CD8-positive, alpha-beta memory T cell (primary cell): ENCODE data around the gene CECR2. TPM values are rescaled to one million over a fixed set of nuclear protein-coding genes. Genes with fewer than 3 reads are reported as not detected.

Experiments used
- CTCF ChIA-PET: fragments of 350-600 bp; sonication (Branson Sonifier 250); formaldehyde crosslinking; loops from one replicate; lab custom pipeline; 2021; ENCODE audit warnings: antibody characterized with exemption; lab: Charles Lee
- POLR2A ChIA-PET: fragments of 350-600 bp; sonication (Branson Sonifier 250); formaldehyde crosslinking; loops from one replicate; lab custom pipeline; 2021; ENCODE audit warnings: antibody characterized with exemption; lab: Charles Lee
- DNase-seq, 5 donors: peaks; one replicate each; pipeline versions ENCODE4 v3.0.0 to v3.0.0-alpha.2; 2020 to 2022; ENCODE audit warnings: mixed read lengths in 1 of 5
- H3K27ac ChIP-seq: one replicate; pipeline ENCODE4 v1.7.0; 2013; ENCODE audit warnings: low read depth, mild to moderate bottlenecking, low read length, moderate library complexity
- H3K27me3 ChIP-seq: 2 replicates; pipeline ENCODE4 v1.7.0; 2013; ENCODE audit warnings: low read length, mild to moderate bottlenecking; ENCODE audit not compliant: insufficient read depth, poor library complexity, severe bottlenecking
- H3K36me3 ChIP-seq: 2 replicates; pipeline ENCODE4 v1.7.0; 2013; ENCODE audit warnings: mild to moderate bottlenecking, low read length, moderate library complexity; ENCODE audit not compliant: insufficient read depth
- H3K4me1 ChIP-seq: 2 replicates; pipeline ENCODE4 v1.7.0; 2013; ENCODE audit warnings: mild to moderate bottlenecking, low read length, moderate library complexity; ENCODE audit not compliant: insufficient read depth
- H3K4me3 ChIP-seq: 2 replicates; pipeline ENCODE4 v1.7.0; 2013; ENCODE audit warnings: mild to moderate bottlenecking, low read length
- H3K9me3 ChIP-seq: 2 replicates; pipeline ENCODE4 v1.7.0; 2013; ENCODE audit warnings: mild to moderate bottlenecking, low read length
- H3K27ac Mint-ChIP-seq, 8 donors: one replicate each; pipeline ENCODE4 v1.8.0; 2020 to 2021; ENCODE audit warnings: mixed read lengths in 8 of 8, mild to moderate bottlenecking in 6 of 8, inconsistent platforms in 3 of 8, moderate library complexity in 3 of 8
- H3K27me3 Mint-ChIP-seq, 2 donors: one replicate each; pipeline ENCODE4 v1.8.0; 2020 to 2021; ENCODE audit warnings: mixed read lengths in 2 of 2, mild to moderate bottlenecking in 1 of 2, moderate library complexity in 1 of 2
- H3K36me3 Mint-ChIP-seq, 3 donors: one replicate each; pipeline ENCODE4 v1.8.0; 2020 to 2021; ENCODE audit warnings: mixed read lengths in 3 of 3, inconsistent platforms in 1 of 3, mild to moderate bottlenecking in 1 of 3
- H3K4me1 Mint-ChIP-seq, 3 donors: one replicate each; pipeline ENCODE4 v1.8.0; 2020 to 2021; ENCODE audit warnings: mixed read lengths in 3 of 3, inconsistent platforms in 1 of 3, mild to moderate bottlenecking in 1 of 3
- H3K4me3 Mint-ChIP-seq, 7 donors: one replicate each; pipeline ENCODE4 v1.8.0; 2020 to 2021; ENCODE audit warnings: mixed read lengths in 7 of 7, mild to moderate bottlenecking in 6 of 7, moderate library complexity in 4 of 7, inconsistent platforms in 2 of 7
- H3K9me3 Mint-ChIP-seq, 5 donors: one replicate each; pipeline ENCODE4 v1.8.0; 2020 to 2022; ENCODE audit warnings: mixed read lengths in 5 of 5, mild to moderate bottlenecking in 3 of 5, moderate library complexity in 2 of 5, inconsistent platforms in 1 of 5
- polyA plus RNA-seq: library from polyadenylated mRNA; unstranded; fragments of 300-500 nt; fragmentation: Illumina TruSeq; gene quantifications from one replicate; pipeline ENCODE4 v1.2.3, GENCODE V29; 2021
- total RNA-seq, 2 experiments: library from RNA; stranded (reverse); gene quantifications; one replicate each; pipeline ENCODE4 v1.2.3, GENCODE V29; 2021

Gene CECR2
- not detected for total RNA-seq
- polyA plus RNA-seq, result not detected

- H3K27ac ChIP-seq, result no peak within 1 kb of the TSS
- no peaks in the 10 kb centered on the region for H3K36me3 ChIP-seq
- ChIA-PET POLR2A (no interaction called here), CTCF (no interaction called here)
- Mint-ChIP-seq H3K4me3 (peak within 1 kb of the TSS; percentile 51 to 81 (median 74)), H3K27ac (no peak within 1 kb of the TSS), H3K27me3 (peaks cover 46 to 70% of the 10 kb centered on the region in 2 donors), H3K36me3 (peaks cover 0 to 4% (median 4%) of the 10 kb centered on the region in 3 donors), H3K4me1 (peaks cover 15 to 31% (median 31%) of the 10 kb centered on the region in 3 donors), H3K9me3 (no peaks in the 10 kb centered on the region)
- H3K4me1 ChIP-seq, result peaks cover 17% of the 10 kb centered on the region
- H3K9me3 ChIP-seq, result no peaks in the 10 kb centered on the region
- peak in 1 of 5 donors; percentile 21 for DNase-seq
- peak within 1 kb of the TSS; percentile 37 for H3K4me3 ChIP-seq
- peaks cover 34% of the 10 kb centered on the region for H3K27me3 ChIP-seq
These were observed at the start of gene CECR2 for GRCh38 chr22:17369439-17370025. CECR2 (plus strand) TSS chr22:17369460; CDS start chr22:17369784, 324 bp downstream.

- no peak overlapping the region for H3K27ac Mint-ChIP-seq
- no peaks in the 10 kb centered on the region for H3K36me3 Mint-ChIP-seq
- no peak overlapping the region for H3K4me3 Mint-ChIP-seq
- H3K4me3 ChIP-seq, result no peak overlapping the region
- no peaks in the 10 kb centered on the region for H3K4me1 Mint-ChIP-seq
- H3K9me3 Mint-ChIP-seq, result no peaks in the 10 kb centered on the region
- ChIA-PET POLR2A (no interaction called here), CTCF (no interaction called here)
- peaks cover 0 to 17% of the 10 kb centered on the region in 2 donors for H3K27me3 Mint-ChIP-seq
- no peak for DNase-seq
- no peak overlapping the region for H3K27ac ChIP-seq
- H3K27me3 ChIP-seq, result no peaks in the 10 kb centered on the region
- no peaks in the 10 kb centered on the region for H3K4me1 ChIP-seq
- no peaks in the 10 kb centered on the region for H3K36me3 ChIP-seq
- no peaks in the 10 kb centered on the region for H3K9me3 ChIP-seq
These were observed 49.7 kb upstream of the CECR2 start for GRCh38 chr22:17319546-17319945.

GRCh38 chr22:17322511-17322910, 46.7 kb upstream of the CECR2 start:
- no peaks in the 10 kb centered on the region for H3K9me3 Mint-ChIP-seq
- H3K4me1 ChIP-seq, result no peaks in the 10 kb centered on the region
- H3K27me3 ChIP-seq, result no peaks in the 10 kb centered on the region
- H3K36me3 ChIP-seq, result no peaks in the 10 kb centered on the region
- POLR2A ChIA-PET, result no interaction called here
- no peak overlapping the region for H3K4me3 Mint-ChIP-seq
- peaks cover 0 to 10% of the 10 kb centered on the region in 2 donors for H3K27me3 Mint-ChIP-seq
- no peaks in the 10 kb centered on the region for H3K36me3 Mint-ChIP-seq
- H3K4me3 ChIP-seq, result no peak overlapping the region
- H3K27ac Mint-ChIP-seq, result no peak overlapping the region
- no peak overlapping the region for H3K27ac ChIP-seq
- no peak for DNase-seq
- H3K9me3 ChIP-seq, result no peaks in the 10 kb centered on the region
- no peaks in the 10 kb centered on the region for H3K4me1 Mint-ChIP-seq
- CTCF ChIA-PET, result no interaction called here

- no peaks in the 10 kb centered on the region for H3K36me3 Mint-ChIP-seq
- Histone ChIP-seq H3K4me1 (no peaks in the 10 kb centered on the region), H3K27me3 (no peaks in the 10 kb centered on the region), H3K4me3 (no peak overlapping the region), H3K9me3 (no peaks in the 10 kb centered on the region), H3K36me3 (no peaks in the 10 kb centered on the region), H3K27ac (no peak overlapping the region)
- peaks cover under 1 to 6% of the 10 kb centered on the region in 2 donors for H3K27me3 Mint-ChIP-seq
- ChIA-PET CTCF (no interaction called here), POLR2A (no interaction called here)
- DNase-seq, result no peak
- no peak overlapping the region for H3K4me3 Mint-ChIP-seq
- no peaks in the 10 kb centered on the region for H3K4me1 Mint-ChIP-seq
- H3K27ac Mint-ChIP-seq, result no peak overlapping the region
- H3K9me3 Mint-ChIP-seq, result no peaks in the 10 kb centered on the region
These were observed 37.6 kb upstream of the CECR2 start for GRCh38 chr22:17331690-17332089.

DNA sequence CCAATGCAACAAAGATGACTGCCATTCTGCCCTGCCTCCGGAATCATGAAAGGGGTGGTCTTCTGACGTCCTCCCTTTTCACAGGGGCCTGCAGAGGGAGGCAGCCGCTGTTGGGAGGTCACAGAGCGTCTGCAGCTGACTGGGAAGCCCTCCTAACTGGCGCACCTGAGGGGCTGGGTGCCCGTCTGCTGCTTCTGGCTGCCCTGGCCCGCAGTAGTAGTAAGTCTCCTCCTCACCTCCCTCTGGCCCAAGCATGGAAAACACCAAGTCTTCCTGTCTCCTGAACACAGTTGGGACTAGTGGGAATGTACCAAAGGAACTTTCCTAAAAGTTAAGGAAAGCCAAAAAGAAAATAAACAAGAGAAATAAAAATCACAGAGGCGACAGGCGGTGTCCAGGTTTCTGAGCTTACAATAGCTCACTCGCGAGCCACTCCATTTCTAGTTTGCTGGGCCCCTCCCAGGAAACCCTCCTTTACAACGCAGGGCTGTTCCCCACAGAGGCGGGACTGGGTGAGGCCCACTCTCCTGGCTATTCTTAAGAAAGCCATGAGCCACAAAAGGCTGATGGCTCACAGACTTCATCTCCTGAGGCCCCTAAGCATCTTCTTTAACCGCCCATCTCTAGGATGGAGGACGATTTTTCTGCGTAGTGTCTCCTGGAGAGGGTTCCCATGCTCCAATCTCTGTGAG, 37.0 kb upstream of the CECR2 start:
- Mint-ChIP-seq H3K9me3 (no peaks in the 10 kb centered on the region), H3K36me3 (no peaks in the 10 kb centered on the region), H3K27me3 (peaks cover 6% of the 10 kb centered on the region in 2 donors), H3K4me1 (no peaks in the 10 kb centered on the region), H3K27ac (no peak overlapping the region), H3K4me3 (no peak overlapping the region)
- Histone ChIP-seq H3K36me3 (no peaks in the 10 kb centered on the region), H3K27ac (no peak overlapping the region), H3K27me3 (no peaks in the 10 kb centered on the region), H3K9me3 (no peaks in the 10 kb centered on the region), H3K4me1 (no peaks in the 10 kb centered on the region), H3K4me3 (no peak overlapping the region)
- CTCF ChIA-PET, result no interaction called here
- POLR2A ChIA-PET, result no interaction called here
- no peak for DNase-seq

DNA sequence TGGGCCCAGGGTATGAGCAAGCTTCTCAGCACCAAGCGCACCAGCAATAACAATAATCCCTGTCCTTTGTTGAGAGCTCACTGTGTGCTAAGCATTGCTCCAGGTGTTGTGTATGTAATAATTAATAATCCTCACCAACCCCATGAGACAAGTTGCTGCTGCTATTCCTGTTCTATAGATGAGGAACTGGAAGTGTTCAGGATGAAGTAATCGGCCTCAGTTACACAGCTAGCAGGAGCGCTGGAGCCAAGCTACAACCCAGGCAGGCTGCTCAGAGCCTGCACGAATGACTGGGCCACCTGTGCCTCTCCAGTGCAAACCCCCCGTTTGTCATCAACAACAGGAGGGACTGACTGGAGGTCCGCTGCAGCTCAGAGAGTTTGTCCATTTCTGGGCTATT, 35.2 kb upstream of the CECR2 start:
- Histone ChIP-seq H3K36me3 (no peaks in the 10 kb centered on the region), H3K4me3 (no peak overlapping the region), H3K27ac (no peak overlapping the region), H3K27me3 (no peaks in the 10 kb centered on the region), H3K9me3 (no peaks in the 10 kb centered on the region), H3K4me1 (no peaks in the 10 kb centered on the region)
- Mint-ChIP-seq H3K27me3 (peaks cover 6 to 9% of the 10 kb centered on the region in 2 donors), H3K36me3 (no peaks in the 10 kb centered on the region), H3K9me3 (no peaks in the 10 kb centered on the region), H3K4me3 (no peak overlapping the region), H3K4me1 (no peaks in the 10 kb centered on the region), H3K27ac (no peak overlapping the region)
- no peak for DNase-seq
- ChIA-PET CTCF (interaction anchor here (0.6 kb wide), 1 partner anchor 77 kb away, joined by 3 read pairs; no protein-coding TSS in a partner anchor), POLR2A (interaction anchor here (0.6 kb wide), 1 partner anchor 251 kb away, joined by 11 read pairs; no protein-coding TSS in a partner anchor)

GRCh38 chr22:17334983-17335382, 34.3 kb upstream of the CECR2 start:
- POLR2A ChIA-PET, result interaction anchor here (0.7 kb wide), 1 partner anchor 72 kb away, joined by 5 read pairs; no protein-coding TSS in a partner anchor
- H3K4me1 Mint-ChIP-seq, result no peaks in the 10 kb centered on the region
- Histone ChIP-seq H3K36me3 (no peaks in the 10 kb centered on the region), H3K27me3 (no peaks in the 10 kb centered on the region), H3K9me3 (no peaks in the 10 kb centered on the region), H3K27ac (no peak overlapping the region), H3K4me3 (no peak overlapping the region), H3K4me1 (no peaks in the 10 kb centered on the region)
- CTCF ChIA-PET, result no interaction called here
- no peaks in the 10 kb centered on the region for H3K36me3 Mint-ChIP-seq
- H3K4me3 Mint-ChIP-seq, result no peak overlapping the region
- H3K27ac Mint-ChIP-seq, result peak overlapping the region in 1 of 8 donors; percentile 24
- H3K9me3 Mint-ChIP-seq, result no peaks in the 10 kb centered on the region
- no peak for DNase-seq
- H3K27me3 Mint-ChIP-seq, result peaks cover 7 to 12% of the 10 kb centered on the region in 2 donors

- H3K4me1 Mint-ChIP-seq, result no peaks in the 10 kb centered on the region
- peaks cover 7 to 12% of the 10 kb centered on the region in 2 donors for H3K27me3 Mint-ChIP-seq
- no peaks in the 10 kb centered on the region for H3K36me3 ChIP-seq
- H3K4me1 ChIP-seq, result no peaks in the 10 kb centered on the region
- CTCF ChIA-PET, result no interaction called here
- H3K9me3 Mint-ChIP-seq, result no peaks in the 10 kb centered on the region
- DNase-seq, result no peak
- H3K9me3 ChIP-seq, result no peaks in the 10 kb centered on the region
- no peak overlapping the region for H3K27ac ChIP-seq
- H3K36me3 Mint-ChIP-seq, result no peaks in the 10 kb centered on the region
- no peak overlapping the region for H3K4me3 Mint-ChIP-seq
- no peak overlapping the region for H3K27ac Mint-ChIP-seq
- no peak overlapping the region for H3K4me3 ChIP-seq
- POLR2A ChIA-PET, result no interaction called here
- H3K27me3 ChIP-seq, result no peaks in the 10 kb centered on the region
These were observed 33.2 kb upstream of the CECR2 start for GRCh38 chr22:17336061-17336460.
